Glutamatergic neuron (in vitro differentiated cells): ENCODE data around the gene ARF6. TPM values are rescaled to one million over a fixed set of nuclear protein-coding genes. Genes with fewer than 3 reads are reported as not detected.

Experiments
- DNase-seq: peaks from one replicate; pipeline ENCODE4 v3.0.0; 2022
- H3K27ac Mint-ChIP-seq: one replicate; pipeline ENCODE4 v1.8.0; 2020; ENCODE audit warnings: mild to moderate bottlenecking, mixed read lengths, inconsistent platforms; ENCODE audit not compliant: unreplicated experiment
- H3K27me3 Mint-ChIP-seq: one replicate; pipeline ENCODE4 v1.8.0; 2020; ENCODE audit warnings: mild to moderate bottlenecking, moderate library complexity, mixed read lengths, inconsistent platforms; ENCODE audit not compliant: unreplicated experiment
- H3K36me3 Mint-ChIP-seq: one replicate; pipeline ENCODE4 v1.8.0; 2020; ENCODE audit warnings: mild to moderate bottlenecking, mixed read lengths, inconsistent platforms; ENCODE audit not compliant: unreplicated experiment
- H3K4me1 Mint-ChIP-seq: one replicate; pipeline ENCODE4 v1.8.0; 2020; ENCODE audit warnings: mild to moderate bottlenecking, low read depth, mixed read lengths, inconsistent platforms; ENCODE audit not compliant: unreplicated experiment
- H3K4me3 Mint-ChIP-seq: one replicate; pipeline ENCODE4 v1.8.0; 2020; ENCODE audit warnings: mild to moderate bottlenecking, mixed read lengths, inconsistent platforms; ENCODE audit not compliant: unreplicated experiment
- H3K9me3 Mint-ChIP-seq: one replicate; pipeline ENCODE4 v1.8.0; 2020; ENCODE audit warnings: mild to moderate bottlenecking, moderate library complexity, mixed read lengths, inconsistent platforms; ENCODE audit not compliant: unreplicated experiment
- CTCF ChIP-seq: fragments of 200-600 bp; sonication (generic); IDR thresholded peaks from one replicate; pipeline ENCODE4 v1.5.0; 2021; ENCODE audit not compliant: partially characterized antibody, unreplicated experiment
- total RNA-seq: library from RNA; stranded (reverse); fragmentation: NEBNext Ultra II Directional; extraction: Animal tissue kit (Norgen Biotek cat#: 25700); gene quantifications from one replicate; pipeline ENCODE4 v1.2.1, GENCODE V29; 2021; ENCODE audit not compliant: unreplicated experiment

The ARF6 gene
- total RNA-seq, 1 donor from 2014 or later: 38.8 TPM

GRCh38 chr14:49930720-49931119 is 37.8 kb downstream of the ARF6 start:
- no peaks in the 10 kb centered on the region for H3K4me1 Mint-ChIP-seq
- no peaks in the 10 kb centered on the region for H3K36me3 Mint-ChIP-seq
- no peak overlapping the region for H3K4me3 Mint-ChIP-seq
- no peak overlapping the region for H3K27ac Mint-ChIP-seq
- no peak for TF ChIP-seq CTCF
- no peaks in the 10 kb centered on the region for H3K27me3 Mint-ChIP-seq
- no peak for DNase-seq
- H3K9me3 Mint-ChIP-seq: peaks cover 2% of the 10 kb centered on the region

DNA sequence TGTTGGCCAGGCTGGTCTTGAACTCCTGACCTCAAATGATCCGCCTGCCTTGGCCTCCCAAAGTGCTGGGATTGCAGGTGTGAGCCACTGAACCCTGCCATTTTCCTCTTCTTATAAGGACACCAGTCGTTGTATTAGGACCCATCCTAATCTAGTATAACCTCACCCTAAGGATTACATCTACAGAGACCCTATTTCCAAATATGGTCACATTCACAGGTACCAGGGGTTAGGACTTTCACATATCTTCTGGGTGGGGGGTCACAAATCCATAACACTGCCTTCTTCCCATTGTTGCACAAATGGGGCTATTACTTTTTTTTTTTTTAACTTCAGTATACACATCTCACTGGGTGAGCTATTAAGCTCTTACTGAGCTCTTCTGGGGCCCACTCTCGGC is 38.6 kb downstream of the ARF6 start:
- H3K4me3 Mint-ChIP-seq: no peak overlapping the region
- no peak overlapping the region for H3K27ac Mint-ChIP-seq
- no peak for TF ChIP-seq CTCF
- H3K27me3 Mint-ChIP-seq: no peaks in the 10 kb centered on the region
- no peaks in the 10 kb centered on the region for H3K4me1 Mint-ChIP-seq
- no peak for DNase-seq
- peaks cover 2% of the 10 kb centered on the region for H3K36me3 Mint-ChIP-seq
- H3K9me3 Mint-ChIP-seq: peaks cover 4% of the 10 kb centered on the region

- Mint-ChIP-seq H3K36me3 (peaks cover 6% of the 10 kb centered on the region), H3K27ac (no peak overlapping the region), H3K4me1 (no peaks in the 10 kb centered on the region), H3K9me3 (peaks cover 9% of the 10 kb centered on the region), H3K4me3 (no peak overlapping the region), H3K27me3 (peaks cover under 1% of the 10 kb centered on the region)
- TF ChIP-seq CTCF: no peak
- DNase-seq: no peak
Measured at GRCh38 chr14:49933128-49933527, 40.2 kb downstream of the ARF6 start.

DNA sequence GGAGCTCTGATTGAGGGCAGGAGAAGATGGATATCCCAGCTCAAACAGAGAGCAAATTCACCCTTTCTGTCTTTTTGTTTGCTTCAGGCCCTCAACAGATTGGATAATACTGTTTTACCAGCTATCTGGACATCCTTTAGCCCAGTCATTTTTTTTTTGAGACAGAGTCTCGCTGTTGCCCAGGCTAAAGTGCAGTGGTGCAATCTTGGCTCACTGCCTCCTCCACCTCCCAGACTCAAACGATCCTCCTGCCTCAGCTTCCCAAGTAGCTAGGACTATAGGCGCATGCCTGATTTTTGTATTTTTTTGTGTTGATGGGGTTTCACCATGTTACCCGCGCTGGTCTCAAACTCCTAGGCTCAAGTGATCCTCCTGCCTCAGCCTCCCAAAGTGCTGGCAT is 40.8 kb downstream of the ARF6 start:
- Mint-ChIP-seq H3K27me3 (peaks cover 3% of the 10 kb centered on the region), H3K4me3 (no peak overlapping the region), H3K4me1 (no peaks in the 10 kb centered on the region), H3K36me3 (peaks cover 10% of the 10 kb centered on the region), H3K27ac (no peak overlapping the region), H3K9me3 (peaks cover 12% of the 10 kb centered on the region)
- DNase-seq: no peak
- no peak for TF ChIP-seq CTCF

GRCh38 chr14:49934646-49935045 is 41.8 kb downstream of the ARF6 start:
- no peak for TF ChIP-seq CTCF
- no peak overlapping the region for H3K4me3 Mint-ChIP-seq
- peaks cover 12% of the 10 kb centered on the region for H3K9me3 Mint-ChIP-seq
- H3K27ac Mint-ChIP-seq: no peak overlapping the region
- DNase-seq: no peak
- no peaks in the 10 kb centered on the region for H3K4me1 Mint-ChIP-seq
- H3K36me3 Mint-ChIP-seq: peaks cover 14% of the 10 kb centered on the region
- peaks cover 3% of the 10 kb centered on the region for H3K27me3 Mint-ChIP-seq
